ENCODE measurements around the gene STH. TPM values are rescaled to one million over a fixed set of nuclear protein-coding genes. Genes with fewer than 3 reads are reported as not detected.

STH gene
- polyA plus RNA-seq, 3 donors from 2014 or later = not detected

- Mint-ChIP-seq H3K27me3 (ENCODE audit: low read depth in 3 of 3) (peaks cover 0 to 14% (median 7%) of the 10 kb centered on the region in 3 donors), H3K27ac (no peak overlapping the region), H3K4me1 (no peaks in the 10 kb centered on the region), H3K9me3 (peaks cover 0 to 1% (median 0%) of the 10 kb centered on the region in 6 donors), H3K36me3 (no peaks in the 10 kb centered on the region), H3K4me3 (no peak overlapping the region)
- DNase-seq = no peak
Observed at GRCh38 chr17:45961206-45961605, 37.8 kb upstream of the STH start.

- Mint-ChIP-seq H3K36me3 (no peaks in the 10 kb centered on the region), H3K4me1 (no peaks in the 10 kb centered on the region), H3K9me3 (peaks cover 0 to 1% (median 0%) of the 10 kb centered on the region in 6 donors), H3K27me3 (ENCODE audit: low read depth in 3 of 3) (peaks cover 0 to 22% (median 6%) of the 10 kb centered on the region in 3 donors), H3K4me3 (no peak overlapping the region), H3K27ac (peak overlapping the region in 1 of 6 donors; percentile 28)
- no peak for DNase-seq
Observed at GRCh38 chr17:45962221-45962972, 36.7 kb upstream of the STH start.

- no peak overlapping the region for H3K27ac Mint-ChIP-seq
Observed at GRCh38 chr17:45963283-45963682, 35.8 kb upstream of the STH start.

GRCh38 chr17:45963889-45964288 is 35.2 kb upstream of the STH start:
- no peak overlapping the region for H3K4me3 Mint-ChIP-seq
- H3K27ac Mint-ChIP-seq = no peak overlapping the region
- no peaks in the 10 kb centered on the region for H3K36me3 Mint-ChIP-seq
- peaks cover 0 to 18% (median 4%) of the 10 kb centered on the region in 3 donors for H3K27me3 Mint-ChIP-seq (ENCODE audit: low read depth in 3 of 3)
- H3K4me1 Mint-ChIP-seq = peaks cover 4 to 6% of the 10 kb centered on the region in 2 donors
- no peak for DNase-seq
- H3K9me3 Mint-ChIP-seq = peaks cover 0 to 1% (median 0%) of the 10 kb centered on the region in 6 donors

More at GRCh38 chr17:45963283-45963682, 35.8 kb upstream of the STH start:
- peaks cover 0 to 1% (median 0%) of the 10 kb centered on the region in 6 donors for H3K9me3 Mint-ChIP-seq
- H3K4me1 Mint-ChIP-seq = peaks cover 4 to 6% of the 10 kb centered on the region in 2 donors
- H3K36me3 Mint-ChIP-seq = no peaks in the 10 kb centered on the region
- H3K27me3 Mint-ChIP-seq (ENCODE audit: low read depth in 3 of 3) = peaks cover 0 to 21% (median 4%) of the 10 kb centered on the region in 3 donors
- no peak for DNase-seq
- no peak overlapping the region for H3K4me3 Mint-ChIP-seq

GRCh38 chr17:45964634-45965033 is 34.4 kb upstream of the STH start:
- Mint-ChIP-seq H3K4me1 (peaks cover 4 to 6% of the 10 kb centered on the region in 2 donors), H3K36me3 (peaks cover 0 to 2% (median 2%) of the 10 kb centered on the region in 3 donors), H3K27ac (no peak overlapping the region), H3K9me3 (no peaks in the 10 kb centered on the region), H3K4me3 (no peak overlapping the region), H3K27me3 (ENCODE audit: low read depth in 3 of 3) (peaks cover 0 to 19% (median 4%) of the 10 kb centered on the region in 3 donors)
- no peak for DNase-seq

- Mint-ChIP-seq H3K4me1 (peaks cover 4 to 6% of the 10 kb centered on the region in 2 donors), H3K27me3 (ENCODE audit: low read depth in 3 of 3) (peaks cover 1 to 20% (median 4%) of the 10 kb centered on the region in 3 donors), H3K27ac (no peak overlapping the region), H3K4me3 (no peak overlapping the region), H3K9me3 (no peaks in the 10 kb centered on the region), H3K36me3 (peaks cover 0 to 5% (median 3%) of the 10 kb centered on the region in 3 donors)
- no peak for DNase-seq
Observed at GRCh38 chr17:45965812-45966211, 33.2 kb upstream of the STH start.

- Mint-ChIP-seq H3K4me1 (peaks cover 4 to 6% of the 10 kb centered on the region in 2 donors), H3K27me3 (ENCODE audit: low read depth in 3 of 3) (peaks cover 1 to 20% (median 4%) of the 10 kb centered on the region in 3 donors), H3K36me3 (peaks cover 0 to 5% (median 3%) of the 10 kb centered on the region in 3 donors), H3K27ac (no peak overlapping the region), H3K9me3 (no peaks in the 10 kb centered on the region), H3K4me3 (no peak overlapping the region)
- no peak for DNase-seq
Observed at GRCh38 chr17:45966606-45967280, 32.3 kb upstream of the STH start.

GRCh38 chr17:45967378-45967777 is 31.7 kb upstream of the STH start:
- H3K36me3 Mint-ChIP-seq = peaks cover 0 to 5% (median 3%) of the 10 kb centered on the region in 3 donors

GRCh38 chr17:45968732-45969131 is 30.3 kb upstream of the STH start:
- H3K4me3 Mint-ChIP-seq = no peak overlapping the region
- H3K4me1 Mint-ChIP-seq = peaks cover 4 to 6% of the 10 kb centered on the region in 2 donors
- peaks cover 1 to 18% (median 3%) of the 10 kb centered on the region in 3 donors for H3K27me3 Mint-ChIP-seq (ENCODE audit: low read depth in 3 of 3)
- no peaks in the 10 kb centered on the region for H3K9me3 Mint-ChIP-seq
- DNase-seq = no peak
- H3K36me3 Mint-ChIP-seq = peaks cover 0 to 5% (median 3%) of the 10 kb centered on the region in 3 donors
- H3K27ac Mint-ChIP-seq = no peak overlapping the region

More at GRCh38 chr17:45967378-45967777, 31.7 kb upstream of the STH start:
- no peak for DNase-seq
- Mint-ChIP-seq H3K4me1 (peaks cover 4 to 6% of the 10 kb centered on the region in 2 donors), H3K27ac (no peak overlapping the region), H3K27me3 (ENCODE audit: low read depth in 3 of 3) (peaks cover 1 to 20% (median 4%) of the 10 kb centered on the region in 3 donors), H3K4me3 (no peak overlapping the region), H3K9me3 (no peaks in the 10 kb centered on the region)

- Mint-ChIP-seq H3K27ac (no peak overlapping the region), H3K27me3 (ENCODE audit: low read depth in 3 of 3) (peaks cover 1 to 18% (median 3%) of the 10 kb centered on the region in 3 donors), H3K4me3 (no peak overlapping the region), H3K9me3 (no peaks in the 10 kb centered on the region), H3K4me1 (peaks cover 4 to 6% of the 10 kb centered on the region in 2 donors), H3K36me3 (peaks cover 0 to 5% (median 3%) of the 10 kb centered on the region in 3 donors)
- DNase-seq = no peak
Observed at GRCh38 chr17:45969726-45970125, 29.3 kb upstream of the STH start.

- Mint-ChIP-seq H3K9me3 (no peaks in the 10 kb centered on the region), H3K4me1 (peaks cover 4 to 6% of the 10 kb centered on the region in 2 donors), H3K27ac (no peak overlapping the region), H3K27me3 (ENCODE audit: low read depth in 3 of 3) (peaks cover 1 to 16% (median 3%) of the 10 kb centered on the region in 3 donors), H3K4me3 (no peak overlapping the region), H3K36me3 (peaks cover 0 to 5% (median 3%) of the 10 kb centered on the region in 3 donors)
- no peak for DNase-seq
Observed at GRCh38 chr17:45970659-45971058, 28.4 kb upstream of the STH start.

GRCh38 chr17:45971698-45972141 is 27.3 kb upstream of the STH start:
- Mint-ChIP-seq H3K9me3 (no peaks in the 10 kb centered on the region), H3K4me3 (no peak overlapping the region), H3K4me1 (peaks cover 4 to 6% of the 10 kb centered on the region in 2 donors), H3K27ac (no peak overlapping the region), H3K36me3 (peaks cover 0 to 5% (median 3%) of the 10 kb centered on the region in 3 donors), H3K27me3 (ENCODE audit: low read depth in 3 of 3) (peaks cover 1 to 8% (median 3%) of the 10 kb centered on the region in 3 donors)
- no peak for DNase-seq

- Mint-ChIP-seq H3K4me1 (peaks cover 4 to 6% of the 10 kb centered on the region in 2 donors), H3K4me3 (no peak overlapping the region), H3K27me3 (ENCODE audit: low read depth in 3 of 3) (peaks cover 1 to 3% (median 2%) of the 10 kb centered on the region in 3 donors), H3K27ac (no peak overlapping the region), H3K9me3 (no peaks in the 10 kb centered on the region), H3K36me3 (peaks cover 0 to 5% (median 3%) of the 10 kb centered on the region in 3 donors)
- DNase-seq = no peak
Observed at GRCh38 chr17:45972531-45972930, 26.5 kb upstream of the STH start.

Measured in immature natural killer cell (primary cell).